Measurements from ENCODE around the gene ZNF474. TPM values are rescaled to one million over a fixed set of nuclear protein-coding genes. Genes with fewer than 3 reads are reported as not detected.

ZNF474 gene
- total RNA-seq, 2 donors from 2014 or later = 1.7 TPM; not detected in 1

DNA sequence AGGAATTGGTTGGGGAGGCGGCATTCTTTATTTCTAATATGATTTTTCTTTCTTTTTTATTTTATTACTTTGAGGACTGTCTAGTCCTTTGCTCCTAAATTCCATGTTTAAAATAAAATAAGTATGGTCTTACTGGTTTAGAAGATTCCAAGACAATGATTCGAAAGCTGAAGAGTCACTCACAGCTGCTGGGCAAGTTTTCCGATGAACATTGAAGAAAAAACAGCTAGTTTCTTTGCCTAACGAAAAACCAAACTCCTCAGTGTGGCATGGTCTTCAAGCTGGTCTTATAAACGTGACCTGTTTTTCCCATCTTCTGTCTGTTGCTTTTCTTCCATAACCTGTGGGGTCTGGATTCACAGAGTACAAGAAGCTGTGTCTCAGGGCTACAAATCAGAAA is 25.1 kb downstream of the ZNF474 start:
- DNase-seq (ENCODE audit: low spot score) = no peak
- Histone ChIP-seq H3K9me3 (no peaks in the 10 kb centered on the region), H3K4me1 (replicated peaks) (no peaks in the 10 kb centered on the region), H3K4me3 (no peak overlapping the region), H3K36me3 (no peaks in the 10 kb centered on the region), H3K27me3 (replicated peaks; ENCODE audit: insufficient read depth) (no peaks in the 10 kb centered on the region), H3K27ac (peak overlapping the region in 1 of 2 donors; percentile 27)
- intact Hi-C loops (cut with DNase I) = loop anchor here (10.0 kb wide), 1 partner anchor 190 kb away; the partner anchor contains the start of gene SRFBP1
- 77% methylated on average over 5 of the region's 5 CpGs for WGBS
- TF ChIP-seq, protein P1, sequence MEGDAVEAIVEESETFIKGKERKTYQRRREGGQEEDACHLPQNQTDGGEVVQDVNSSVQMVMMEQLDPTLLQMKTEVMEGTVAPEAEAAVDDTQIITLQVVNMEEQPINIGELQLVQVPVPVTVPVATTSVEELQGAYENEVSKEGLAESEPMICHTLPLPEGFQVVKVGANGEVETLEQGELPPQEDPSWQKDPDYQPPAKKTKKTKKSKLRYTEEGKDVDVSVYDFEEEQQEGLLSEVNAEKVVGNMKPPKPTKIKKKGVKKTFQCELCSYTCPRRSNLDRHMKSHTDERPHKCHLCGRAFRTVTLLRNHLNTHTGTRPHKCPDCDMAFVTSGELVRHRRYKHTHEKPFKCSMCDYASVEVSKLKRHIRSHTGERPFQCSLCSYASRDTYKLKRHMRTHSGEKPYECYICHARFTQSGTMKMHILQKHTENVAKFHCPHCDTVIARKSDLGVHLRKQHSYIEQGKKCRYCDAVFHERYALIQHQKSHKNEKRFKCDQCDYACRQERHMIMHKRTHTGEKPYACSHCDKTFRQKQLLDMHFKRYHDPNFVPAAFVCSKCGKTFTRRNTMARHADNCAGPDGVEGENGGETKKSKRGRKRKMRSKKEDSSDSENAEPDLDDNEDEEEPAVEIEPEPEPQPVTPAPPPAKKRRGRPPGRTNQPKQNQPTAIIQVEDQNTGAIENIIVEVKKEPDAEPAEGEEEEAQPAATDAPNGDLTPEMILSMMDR (IDR thresholded peaks at IDR 0.05) = no peak
- no peak for TF ChIP-seq POLR2A (IDR thresholded peaks at IDR 0.05)

DNA sequence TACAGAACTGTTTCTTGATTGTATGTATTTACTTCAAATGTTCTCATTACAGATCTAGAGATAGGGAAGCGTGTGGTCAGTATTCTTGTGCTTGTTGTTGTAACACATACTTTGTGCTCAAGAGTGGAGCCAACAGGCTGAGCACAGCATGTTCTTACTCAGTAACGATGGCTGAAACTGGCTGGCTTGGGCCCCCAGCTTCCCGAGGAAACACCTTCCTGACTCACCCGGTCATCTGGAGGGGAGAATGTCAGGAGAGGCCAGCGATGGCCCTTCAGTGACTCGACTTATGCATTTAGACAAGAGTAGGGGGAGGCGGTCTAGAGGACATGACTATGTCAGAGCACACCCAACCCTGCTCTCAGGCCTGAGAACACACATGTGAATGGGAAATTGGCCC is 25.6 kb downstream of the ZNF474 start:
- Histone ChIP-seq H3K4me1 (replicated peaks) (no peaks in the 10 kb centered on the region), H3K4me3 (no peak overlapping the region), H3K27ac (peak overlapping the region; percentile 23 to 43), H3K9me3 (no peaks in the 10 kb centered on the region), H3K27me3 (replicated peaks; ENCODE audit: insufficient read depth) (no peaks in the 10 kb centered on the region), H3K36me3 (no peaks in the 10 kb centered on the region)
- peak; percentile 42 for TF ChIP-seq POLR2AphosphoS5 (IDR thresholded peaks at IDR 0.05)
- TF ChIP-seq, protein P1 (IDR thresholded peaks at IDR 0.05) = no peak
- no peak for TF ChIP-seq POLR2A (IDR thresholded peaks at IDR 0.05)
- no peak for DNase-seq (ENCODE audit: low spot score)
- 66% methylated on average over 7 of the region's 7 CpGs for WGBS
- intact Hi-C loops (cut with DNase I) = loop anchor here (5.0 to 10.0 kb wide), 2 partner anchors 63 to 190 kb away; partner anchors contain the start of gene SRFBP1

DNA sequence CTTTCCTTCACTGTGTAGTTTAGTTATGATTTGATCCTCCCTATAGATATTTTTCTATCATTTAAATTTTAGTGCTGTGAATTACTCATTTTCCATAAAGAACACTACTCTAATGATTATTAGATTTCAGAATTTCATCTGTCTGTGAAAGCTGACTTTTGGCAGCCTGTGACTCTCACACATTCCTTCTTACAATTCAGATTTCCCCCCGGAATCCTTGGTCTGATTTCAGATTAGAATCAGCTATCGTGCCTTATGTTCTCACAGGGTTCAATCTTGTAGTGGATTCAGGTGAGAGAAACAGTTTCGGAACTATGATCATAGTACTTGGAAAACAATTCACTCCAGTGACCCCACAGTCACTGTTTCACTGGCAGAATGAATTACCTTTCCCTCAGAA is 26.2 kb downstream of the ZNF474 start:
- intact Hi-C loops (cut with DNase I) = loop anchor here (5.0 to 10.0 kb wide), 2 partner anchors 63 to 191 kb away; partner anchors contain the start of gene SRFBP1
- H3K27ac ChIP-seq = peak overlapping the region in 1 of 2 donors; percentile 43
- TF ChIP-seq POLR2AphosphoS5 (IDR thresholded peaks at IDR 0.05) = no peak
- WGBS = 79% methylated on average over 3 of the region's 3 CpGs
- H3K27me3 ChIP-seq (replicated peaks; ENCODE audit: insufficient read depth) = no peaks in the 10 kb centered on the region
- no peaks in the 10 kb centered on the region for H3K4me1 ChIP-seq (replicated peaks)
- H3K9me3 ChIP-seq = no peaks in the 10 kb centered on the region
- H3K4me3 ChIP-seq = no peak overlapping the region
- no peaks in the 10 kb centered on the region for H3K36me3 ChIP-seq
- DNase-seq (ENCODE audit: low spot score) = no peak

DNA sequence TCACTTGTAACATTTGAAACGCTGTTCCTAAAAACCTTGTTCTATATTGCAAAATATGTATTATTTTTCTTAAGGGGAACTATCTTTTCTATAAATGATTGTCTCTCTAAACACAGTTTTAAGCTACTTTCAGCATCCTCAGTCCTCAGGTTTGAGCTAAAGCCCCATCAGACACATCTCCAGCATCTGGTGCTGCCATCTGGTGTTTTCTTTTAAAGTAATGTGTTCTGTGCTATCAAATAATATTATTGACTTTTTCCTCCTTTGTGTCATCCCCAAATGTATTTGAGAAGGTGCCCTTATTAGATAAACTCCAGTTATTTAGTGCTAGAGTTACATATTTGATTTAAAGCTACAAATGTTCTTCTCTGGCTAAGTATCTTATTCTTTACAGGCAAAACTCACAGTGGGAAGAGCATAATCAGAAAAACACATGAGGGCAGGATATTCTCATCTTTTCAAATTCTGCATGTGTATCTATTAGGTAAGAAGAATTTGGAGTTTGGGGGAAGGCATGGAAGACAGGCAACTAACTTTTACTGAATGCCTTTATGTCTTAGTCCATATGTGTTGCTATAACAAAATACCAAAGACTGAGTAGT is 27.5 kb downstream of the ZNF474 start:
- no peaks in the 10 kb centered on the region for H3K9me3 ChIP-seq
- H3K36me3 ChIP-seq = no peaks in the 10 kb centered on the region
- H3K27me3 ChIP-seq (replicated peaks; ENCODE audit: insufficient read depth) = no peaks in the 10 kb centered on the region
- no peak for TF ChIP-seq POLR2AphosphoS5 (IDR thresholded peaks at IDR 0.05)
- no peak for TF ChIP-seq POLR2A (IDR thresholded peaks at IDR 0.05)
- TF ChIP-seq, protein P1 (IDR thresholded peaks at IDR 0.05) = peak in 3 of 4 experiments; percentile 34 to 53 (median 40)
- 19% methylated on average over 1 of the region's 1 CpG for WGBS
- intact Hi-C loops (cut with DNase I) = loop anchor here (5.0 to 10.0 kb wide), 2 partner anchors 65 to 192 kb away; partner anchors contain the start of gene SRFBP1
- H3K4me3 ChIP-seq = no peak overlapping the region
- H3K4me1 ChIP-seq (replicated peaks) = no peaks in the 10 kb centered on the region
- no peak overlapping the region for H3K27ac ChIP-seq
- no peak for DNase-seq (ENCODE audit: low spot score)

DNA sequence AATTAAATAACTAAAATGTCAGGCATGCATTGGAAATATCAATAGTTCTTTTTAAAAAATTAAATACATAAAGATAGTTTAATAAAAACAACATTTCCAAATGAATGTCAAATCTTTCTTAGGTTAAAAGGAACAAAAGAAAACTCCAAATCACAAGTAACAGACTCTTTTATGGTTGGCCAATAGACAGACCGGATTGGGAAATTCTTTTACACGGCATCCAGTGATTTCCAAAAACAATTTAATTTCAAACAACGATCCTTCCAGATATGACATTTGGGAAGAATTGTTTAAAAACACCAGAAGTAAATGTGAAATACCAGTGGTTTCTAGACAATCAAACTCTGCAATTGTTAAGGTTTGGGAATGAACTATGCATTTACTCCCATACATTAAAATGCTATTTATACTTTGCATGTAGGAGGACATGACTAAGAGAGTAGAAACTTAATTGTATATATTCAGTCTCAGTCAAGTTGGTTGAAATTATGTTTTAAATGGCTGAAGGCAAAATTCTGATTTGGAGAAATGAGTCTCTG is 32.8 kb downstream of the ZNF474 start:
- no peak for TF ChIP-seq POLR2A (IDR thresholded peaks at IDR 0.05)
- TF ChIP-seq, protein P1 (IDR thresholded peaks at IDR 0.05) = no peak
- no peak for TF ChIP-seq POLR2AphosphoS5 (IDR thresholded peaks at IDR 0.05)
- DNase-seq (ENCODE audit: low spot score) = no peak
- Histone ChIP-seq H3K4me3 (no peak overlapping the region), H3K27ac (no peak overlapping the region), H3K4me1 (replicated peaks) (no peaks in the 10 kb centered on the region), H3K27me3 (replicated peaks; ENCODE audit: insufficient read depth) (no peaks in the 10 kb centered on the region), H3K36me3 (no peaks in the 10 kb centered on the region), H3K9me3 (no peaks in the 10 kb centered on the region)
- intact Hi-C loops (cut with DNase I) = no loop called here
- WGBS = 89% methylated on average over 3 of the region's 3 CpGs

Data from prostate gland (tissue), 2 donors.